Measurements from ENCODE around the gene ISL2.
"Not testable (repeated sequence)": the region's sequence is repeated elsewhere in the genome, so short reads cannot be mapped to it uniquely, and the experiment has no call there.

The ISL2 gene

DNA sequence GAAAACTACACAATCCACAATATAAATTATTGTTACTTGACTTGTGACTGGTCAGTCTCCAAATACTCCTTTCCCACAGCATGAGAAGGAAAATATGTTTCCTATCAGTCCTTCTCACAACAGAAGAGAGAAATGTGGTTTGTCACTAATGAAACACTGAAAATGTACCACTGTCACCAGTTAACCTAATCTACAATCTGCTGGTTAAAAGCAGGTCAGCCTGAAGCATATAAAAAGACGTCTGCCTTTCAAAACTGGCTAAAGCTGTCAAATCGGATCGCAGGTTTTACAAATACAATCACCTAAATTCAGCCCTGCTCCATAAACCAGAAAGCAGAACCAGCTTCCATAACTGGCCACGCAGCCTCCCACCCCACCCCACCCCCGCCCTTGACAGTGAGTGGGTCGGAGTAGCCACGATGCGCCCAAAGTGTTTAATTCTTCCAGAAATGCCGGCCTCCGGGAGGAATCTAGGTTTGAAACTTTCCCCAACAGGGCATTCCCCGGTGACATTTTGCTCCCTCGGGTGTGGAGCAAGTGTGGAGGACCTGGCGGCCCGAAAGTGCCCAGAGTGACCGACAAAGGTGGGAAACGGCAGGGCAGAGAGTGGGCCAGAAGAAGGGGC, 26.0 kb upstream of the ISL2 start:
- peaks cover 22% of the 10 kb centered on the region for H3K4me1 ChIP-seq (ENCODE audit: control insufficient read depth, insufficient read depth, low read length, unreplicated experiment)
- peaks cover 49% of the 10 kb centered on the region for H3K79me2 ChIP-seq (ENCODE audit: control insufficient read depth, insufficient read depth, low read length, unreplicated experiment)
- peak overlapping the region; percentile 57 for H2AFZ ChIP-seq (ENCODE audit: low read length, unreplicated experiment)
- H3K27ac ChIP-seq (ENCODE audit: low read depth, low read length): peak overlapping the region; percentile 57
- H3K36me3 ChIP-seq (ENCODE audit: insufficient read depth, low read length): no peaks in the 10 kb centered on the region
- H3K27me3 ChIP-seq (ENCODE audit: insufficient read depth, low read length): no peaks in the 10 kb centered on the region
- H3K4me3 ChIP-seq (ENCODE audit: low read depth, low read length): peak overlapping the region; percentile 97

DNA sequence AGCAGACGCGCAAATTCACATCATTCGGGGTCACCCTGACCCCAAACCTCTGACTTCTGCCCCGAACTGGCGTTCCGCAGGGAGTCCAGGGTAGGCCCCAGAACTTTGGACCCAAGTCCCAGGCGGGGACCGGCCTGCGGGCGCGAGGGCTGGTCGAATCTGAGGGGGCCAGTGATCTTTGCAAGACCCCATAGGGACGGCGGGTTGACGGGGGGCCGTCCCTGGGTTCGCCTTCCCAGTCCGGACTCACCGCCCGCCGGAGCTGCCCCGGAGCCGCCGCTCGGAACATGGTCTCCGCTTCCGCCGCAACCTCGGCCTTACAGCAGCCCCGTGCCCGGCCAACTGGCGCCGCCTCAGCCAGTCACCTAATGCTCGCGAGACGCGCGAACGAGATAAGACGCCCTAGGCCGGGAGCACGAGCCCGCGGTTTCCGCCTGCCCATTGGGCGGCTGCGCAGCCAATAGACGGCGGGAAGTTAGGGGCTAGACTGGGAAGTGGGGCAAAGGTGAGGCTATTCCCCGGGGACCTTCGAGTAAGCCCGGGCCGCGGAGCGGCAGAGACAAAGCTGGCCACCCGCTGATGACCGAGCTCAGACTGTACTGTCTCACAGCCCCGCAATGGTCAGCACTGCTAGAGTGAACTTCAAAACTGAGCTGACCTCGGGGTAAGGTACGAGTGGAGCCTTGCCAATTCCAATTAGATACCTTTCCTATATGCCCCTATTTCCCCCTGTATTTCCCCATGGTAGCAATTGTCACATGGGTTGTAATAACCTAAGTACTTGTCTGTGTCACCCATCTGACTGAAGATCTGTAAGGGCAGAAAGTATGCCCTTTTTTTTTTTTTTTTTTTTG, 25.2 kb upstream of the ISL2 start, which contains the start of gene ETFA:
ETFA (minus strand) TSS at position 370 of the 854 bp plus-strand sequence; CDS start at position 289, 81 bp downstream.
- Histone ChIP-seq H3K4me1 (ENCODE audit: control insufficient read depth, insufficient read depth, low read length, unreplicated experiment) (peaks cover 22% of the 10 kb centered on the region), H3K27ac (ENCODE audit: low read depth, low read length) (peak within 1 kb of the TSS; percentile 57), H2AFZ (ENCODE audit: low read length, unreplicated experiment) (peak within 1 kb of the TSS; percentile 57), H3K27me3 (ENCODE audit: insufficient read depth, low read length) (no peaks in the 10 kb centered on the region), H3K36me3 (ENCODE audit: insufficient read depth, low read length) (no peaks in the 10 kb centered on the region), H3K4me3 (ENCODE audit: low read depth, low read length) (peak within 1 kb of the TSS; percentile 97), H3K79me2 (ENCODE audit: control insufficient read depth, insufficient read depth, low read length, unreplicated experiment) (peaks cover 44% of the 10 kb centered on the region)

DNA sequence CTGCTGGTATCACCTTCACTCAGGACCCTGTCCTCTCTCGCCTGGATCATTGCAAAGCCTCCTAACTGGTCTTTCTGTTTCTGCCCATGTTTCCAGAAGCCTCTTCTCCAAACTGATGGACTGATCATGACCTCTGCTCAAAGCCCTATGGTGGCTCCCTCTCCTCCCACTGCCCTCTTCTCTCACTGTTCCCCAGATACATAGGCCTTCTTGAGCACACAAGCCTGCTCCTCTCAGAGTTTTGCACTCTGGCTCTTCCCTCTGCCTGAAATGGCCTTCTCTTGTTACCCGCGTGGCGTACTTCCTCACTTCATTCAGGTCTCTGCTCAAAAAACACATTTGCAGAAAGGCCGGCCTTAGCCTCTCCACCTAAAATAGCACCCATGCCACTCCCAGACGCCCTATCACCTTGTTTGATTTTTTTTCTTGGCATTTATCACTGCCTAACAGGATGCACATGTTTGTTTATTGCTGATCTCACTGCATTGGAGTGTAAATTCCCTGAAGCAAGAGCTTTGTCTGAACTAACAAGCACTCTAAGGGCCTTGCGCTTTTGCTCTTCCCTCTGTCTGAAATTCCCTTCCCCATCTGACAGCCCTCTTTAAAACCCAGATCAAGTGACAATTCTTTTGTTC, 23.9 kb upstream of the ISL2 start:
- H3K4me3 ChIP-seq (ENCODE audit: low read depth, low read length): no peak overlapping the region
- H3K27me3 ChIP-seq (ENCODE audit: insufficient read depth, low read length): no peaks in the 10 kb centered on the region
- H3K79me2 ChIP-seq (ENCODE audit: control insufficient read depth, insufficient read depth, low read length, unreplicated experiment): peaks cover 34% of the 10 kb centered on the region
- H3K27ac ChIP-seq (ENCODE audit: low read depth, low read length): peak overlapping the region; percentile 25
- H3K36me3 ChIP-seq (ENCODE audit: insufficient read depth, low read length): no peaks in the 10 kb centered on the region
- peaks cover 22% of the 10 kb centered on the region for H3K4me1 ChIP-seq (ENCODE audit: control insufficient read depth, insufficient read depth, low read length, unreplicated experiment)
- peak overlapping the region; percentile 37 for H2AFZ ChIP-seq (ENCODE audit: low read length, unreplicated experiment)

DNA sequence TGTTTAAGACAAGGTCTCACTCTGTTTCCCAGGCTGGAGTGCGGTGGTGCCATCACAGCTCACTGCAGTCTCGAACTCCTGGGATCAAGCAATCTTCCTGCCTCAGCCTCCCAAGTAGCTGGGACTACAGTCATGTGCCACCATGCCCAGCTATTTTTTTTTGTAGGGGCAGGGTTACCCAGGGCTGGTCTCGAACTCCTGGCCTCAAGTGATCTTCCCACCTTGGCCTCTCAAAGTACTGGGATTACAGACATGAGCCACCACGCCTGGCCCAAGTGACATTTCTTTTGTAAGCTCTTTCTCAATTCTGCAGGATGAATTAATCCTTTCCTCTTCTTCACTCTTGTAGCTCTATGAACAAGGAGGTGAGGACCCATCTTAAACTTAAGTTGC, 23.4 kb upstream of the ISL2 start:
- peak overlapping the region; percentile 37 for H2AFZ ChIP-seq (ENCODE audit: low read length, unreplicated experiment)
- not testable (repeated sequence) for H3K4me3 ChIP-seq (ENCODE audit: low read depth, low read length); H3K27me3 ChIP-seq (ENCODE audit: insufficient read depth, low read length); H3K36me3 ChIP-seq (ENCODE audit: insufficient read depth, low read length)
- peaks cover 29% of the 10 kb centered on the region for H3K79me2 ChIP-seq (ENCODE audit: control insufficient read depth, insufficient read depth, low read length, unreplicated experiment)
- peak overlapping the region; percentile 25; the same call in 1 of the 2 replicates for H3K27ac ChIP-seq (ENCODE audit: low read depth, low read length)
- H3K4me1 ChIP-seq (ENCODE audit: control insufficient read depth, insufficient read depth, low read length, unreplicated experiment): peaks cover 22% of the 10 kb centered on the region

DNA sequence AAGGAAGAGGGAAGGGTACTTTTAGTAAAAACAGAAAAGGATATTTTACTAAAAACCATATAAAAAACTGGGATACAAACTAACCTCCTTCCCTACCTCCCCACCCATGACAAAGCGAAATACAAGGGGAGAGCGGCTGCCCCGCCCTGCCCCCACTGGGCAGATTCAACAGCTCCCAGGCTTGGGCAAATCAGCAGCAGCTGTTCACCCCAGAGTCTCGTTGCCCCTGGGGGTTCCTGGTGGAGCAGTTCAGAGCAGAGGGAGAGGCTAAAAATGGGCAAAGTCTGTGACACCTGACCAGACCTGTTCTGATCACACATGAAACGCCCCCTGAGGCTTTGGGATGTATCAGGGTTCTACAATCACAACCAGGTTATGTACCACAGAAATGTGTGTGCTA, 22.8 kb upstream of the ISL2 start:
- Histone ChIP-seq H3K4me1 (ENCODE audit: control insufficient read depth, insufficient read depth, low read length, unreplicated experiment) (peaks cover 22% of the 10 kb centered on the region), H3K27ac (ENCODE audit: low read depth, low read length) (no peak overlapping the region), H3K27me3 (ENCODE audit: insufficient read depth, low read length) (no peaks in the 10 kb centered on the region), H2AFZ (ENCODE audit: low read length, unreplicated experiment) (no peak overlapping the region), H3K4me3 (ENCODE audit: low read depth, low read length) (no peak overlapping the region), H3K79me2 (ENCODE audit: control insufficient read depth, insufficient read depth, low read length, unreplicated experiment) (peaks cover 24% of the 10 kb centered on the region), H3K36me3 (ENCODE audit: insufficient read depth, low read length) (no peaks in the 10 kb centered on the region)

DNA sequence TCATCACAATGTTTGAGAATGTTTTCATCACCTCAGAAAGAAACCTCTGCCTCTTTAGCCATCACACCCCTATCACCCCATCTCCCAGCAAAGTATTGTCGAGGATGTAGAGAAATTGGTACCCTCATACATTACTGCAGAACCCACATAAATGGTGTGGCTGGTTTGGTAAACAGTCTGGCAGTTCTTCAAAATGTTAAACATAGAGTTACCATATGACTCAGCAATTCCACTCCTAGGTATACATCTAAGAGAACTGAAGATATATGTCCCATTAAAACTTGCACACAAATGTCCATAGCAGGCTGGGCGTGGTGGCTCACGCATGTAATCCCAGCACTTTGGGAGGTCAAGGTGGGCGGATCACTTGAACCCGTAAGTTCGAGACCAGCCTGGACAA, 16.6 kb upstream of the ISL2 start:
- Histone ChIP-seq H3K27ac (ENCODE audit: low read depth, low read length) (no peak overlapping the region), H3K79me2 (ENCODE audit: control insufficient read depth, insufficient read depth, low read length, unreplicated experiment) (no peaks in the 10 kb centered on the region), H2AFZ (ENCODE audit: low read length, unreplicated experiment) (no peak overlapping the region), H3K36me3 (ENCODE audit: insufficient read depth, low read length) (no peaks in the 10 kb centered on the region), H3K27me3 (ENCODE audit: insufficient read depth, low read length) (peaks cover 18% of the 10 kb centered on the region), H3K4me1 (ENCODE audit: control insufficient read depth, insufficient read depth, low read length, unreplicated experiment) (no peaks in the 10 kb centered on the region), H3K4me3 (ENCODE audit: low read depth, low read length) (no peak overlapping the region)

DNA sequence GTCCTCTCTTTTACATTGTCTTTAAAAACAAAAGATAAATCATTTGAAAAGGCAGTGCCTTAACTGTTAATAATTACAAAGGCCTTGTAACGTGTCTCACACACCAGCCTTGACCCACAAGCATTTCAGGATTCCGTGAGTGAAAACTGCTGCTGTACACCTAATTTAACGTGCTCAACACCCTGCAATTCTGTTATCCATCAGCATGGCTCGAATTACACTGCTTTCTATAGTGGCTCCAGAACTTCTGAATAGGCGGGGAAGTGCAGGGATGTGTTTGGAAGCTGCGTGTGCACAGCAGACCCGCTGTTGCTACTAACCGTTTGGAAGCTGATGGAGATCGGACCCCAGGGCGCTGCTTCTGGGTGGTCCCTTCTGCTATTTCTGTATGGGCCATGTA, 15.4 kb upstream of the ISL2 start:
- Histone ChIP-seq H2AFZ (ENCODE audit: low read length, unreplicated experiment) (no peak overlapping the region), H3K27me3 (ENCODE audit: insufficient read depth, low read length) (peaks cover 27% of the 10 kb centered on the region), H3K79me2 (ENCODE audit: control insufficient read depth, insufficient read depth, low read length, unreplicated experiment) (no peaks in the 10 kb centered on the region), H3K36me3 (ENCODE audit: insufficient read depth, low read length) (no peaks in the 10 kb centered on the region), H3K4me1 (ENCODE audit: control insufficient read depth, insufficient read depth, low read length, unreplicated experiment) (no peaks in the 10 kb centered on the region), H3K27ac (ENCODE audit: low read depth, low read length) (no peak overlapping the region), H3K4me3 (ENCODE audit: low read depth, low read length) (no peak overlapping the region)

DNA sequence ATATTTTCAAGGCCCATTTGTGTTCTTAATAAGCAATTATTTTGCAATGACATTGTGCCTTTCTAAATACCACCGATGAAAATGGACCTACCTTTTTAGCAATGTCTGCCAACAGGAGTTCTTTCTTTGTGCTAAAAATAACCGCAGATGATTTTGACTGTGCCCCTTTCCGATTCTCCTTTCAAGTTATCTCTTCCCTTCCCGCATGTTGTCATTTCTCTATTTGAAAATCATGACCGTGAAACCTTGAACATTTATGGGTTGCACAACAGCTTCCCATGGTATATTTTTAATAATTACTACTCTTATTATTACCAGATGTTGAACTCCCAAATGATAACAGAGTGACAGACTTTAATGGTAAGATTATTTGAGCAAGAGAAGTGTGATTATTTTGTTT, 15.0 kb upstream of the ISL2 start:
- Histone ChIP-seq H3K79me2 (ENCODE audit: control insufficient read depth, insufficient read depth, low read length, unreplicated experiment) (no peaks in the 10 kb centered on the region), H3K4me1 (ENCODE audit: control insufficient read depth, insufficient read depth, low read length, unreplicated experiment) (no peaks in the 10 kb centered on the region), H3K27ac (ENCODE audit: low read depth, low read length) (no peak overlapping the region), H3K36me3 (ENCODE audit: insufficient read depth, low read length) (no peaks in the 10 kb centered on the region), H3K4me3 (ENCODE audit: low read depth, low read length) (no peak overlapping the region), H3K27me3 (ENCODE audit: insufficient read depth, low read length) (peaks cover 27% of the 10 kb centered on the region), H2AFZ (ENCODE audit: low read length, unreplicated experiment) (no peak overlapping the region)

DNA sequence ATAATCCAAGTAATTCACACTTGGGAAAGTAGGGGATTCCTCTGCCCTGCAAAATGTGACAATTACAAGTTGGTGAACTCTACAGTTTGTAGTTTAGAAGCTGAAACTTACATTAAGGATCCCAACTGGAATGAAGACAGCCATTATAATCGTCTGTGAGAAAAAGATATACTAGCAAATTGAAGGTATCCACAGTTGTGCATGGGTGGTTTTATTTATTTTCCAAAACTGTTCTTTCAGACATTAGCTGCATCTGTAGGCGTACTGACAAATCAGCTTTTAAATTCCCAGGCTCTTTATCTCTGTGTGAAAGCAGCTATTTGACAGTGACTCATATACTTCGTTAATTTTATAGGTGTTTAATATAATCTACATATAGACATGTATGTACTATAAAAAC, 12.5 kb upstream of the ISL2 start:
- H3K27me3 ChIP-seq (ENCODE audit: insufficient read depth, low read length): peaks cover 27% of the 10 kb centered on the region
- H3K4me3 ChIP-seq (ENCODE audit: low read depth, low read length): no peak overlapping the region
- H3K4me1 ChIP-seq (ENCODE audit: control insufficient read depth, insufficient read depth, low read length, unreplicated experiment): peaks cover 6% of the 10 kb centered on the region
- no peaks in the 10 kb centered on the region for H3K79me2 ChIP-seq (ENCODE audit: control insufficient read depth, insufficient read depth, low read length, unreplicated experiment)
- no peak overlapping the region for H3K27ac ChIP-seq (ENCODE audit: low read depth, low read length)
- no peaks in the 10 kb centered on the region for H3K36me3 ChIP-seq (ENCODE audit: insufficient read depth, low read length)
- no peak overlapping the region for H2AFZ ChIP-seq (ENCODE audit: low read length, unreplicated experiment)

DNA sequence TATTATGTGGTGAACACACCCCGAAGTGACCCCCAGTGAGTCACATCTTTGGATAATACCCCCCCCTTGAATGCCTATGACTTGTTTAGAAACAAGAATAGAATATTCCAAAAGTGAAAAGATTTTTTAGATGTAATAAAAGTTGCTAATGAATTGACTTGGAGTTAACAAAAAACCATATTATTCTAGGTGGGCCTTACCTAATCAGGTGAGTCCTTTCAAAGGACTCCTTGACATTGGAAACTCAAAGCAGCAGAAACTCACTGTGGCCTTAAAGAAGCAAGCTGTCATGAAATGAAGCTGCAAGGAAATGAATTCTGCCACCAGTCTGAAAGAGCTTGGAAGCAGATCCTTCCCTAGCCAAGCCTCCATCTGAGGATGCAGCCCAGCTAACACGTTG, 10.9 kb upstream of the ISL2 start:
- H2AFZ ChIP-seq (ENCODE audit: low read length, unreplicated experiment): no peak overlapping the region
- H3K27ac ChIP-seq (ENCODE audit: low read depth, low read length): no peak overlapping the region
- H3K36me3 ChIP-seq (ENCODE audit: insufficient read depth, low read length): no peaks in the 10 kb centered on the region
- no peak overlapping the region for H3K4me3 ChIP-seq (ENCODE audit: low read depth, low read length)
- H3K27me3 ChIP-seq (ENCODE audit: insufficient read depth, low read length): peaks cover 27% of the 10 kb centered on the region
- H3K79me2 ChIP-seq (ENCODE audit: control insufficient read depth, insufficient read depth, low read length, unreplicated experiment): no peaks in the 10 kb centered on the region
- H3K4me1 ChIP-seq (ENCODE audit: control insufficient read depth, insufficient read depth, low read length, unreplicated experiment): peaks cover 6% of the 10 kb centered on the region
